Spinal cord (tissue), 10 donors: ENCODE measurements around the gene RARB. TPM values are rescaled to one million over a fixed set of nuclear protein-coding genes. Genes with fewer than 3 reads are reported as not detected.

Experiments used
- DNase-seq, 6 donors: peaks; one replicate each; pipeline versions ENCODE4 v3.0.0 to v3.0.0-alpha.2; 2013 to 2015; ENCODE audit warnings: low spot score in 6 of 6, low read depth in 4 of 6
- H3K27ac ChIP-seq: one replicate; pipeline ENCODE4 v1.5.1; 2013; ENCODE audit warnings: low read depth, low read length, control low read depth
- H3K27me3 ChIP-seq: one replicate; pipeline ENCODE4 v1.6.1; 2013; ENCODE audit warnings: low read length; ENCODE audit not compliant: control insufficient read depth, insufficient read depth
- H3K36me3 ChIP-seq: one replicate; pipeline ENCODE4 v1.6.1; 2013; ENCODE audit warnings: low read length; ENCODE audit not compliant: control insufficient read depth, insufficient read depth
- H3K4me1 ChIP-seq: one replicate; pipeline ENCODE4 v1.6.1; 2013; ENCODE audit warnings: low read length; ENCODE audit not compliant: control insufficient read depth, insufficient read depth
- H3K4me3 ChIP-seq: one replicate; pipeline ENCODE4 v1.5.1; 2013; ENCODE audit warnings: low read depth, low read length, control low read depth
- H3K9me3 ChIP-seq: one replicate; pipeline ENCODE4 v1.6.1; 2013; ENCODE audit warnings: low read length; ENCODE audit not compliant: control insufficient read depth, insufficient read depth
- WGBS: methylation state at CpG from one replicate; pipeline ENCODE4 v1.1.5; 2013; ENCODE audit warnings: missing lambda C conversion rate; ENCODE audit not compliant: insufficient coverage; 5-methylcytosine and 5-hydroxymethylcytosine counted together
- polyA plus RNA-seq, 2 donors: library from polyadenylated mRNA; unstranded; fragments of 120-200 nt; gene quantifications; one replicate each; pipeline ENCODE4 v1.2.1, GENCODE V29; 2013; ENCODE audit not compliant: insufficient read length in 2 of 2
- total RNA-seq, 2 donors: library from RNA; depleted of rRNA in 1 of 2; stranded (reverse); fragments of 120-200 nt in 1 of 2; fragments of >200 nt in 1 of 2; gene quantifications; one replicate each; pipeline versions ENCODE4 v1.2.3 to v1.2.4, GENCODE V29; 2013 to 2014
- donor health status: healthy.

The RARB gene
- total and polyA plus RNA-seq, 4 donors: 11.7 to 43.8 (median 28.9) TPM

DNA sequence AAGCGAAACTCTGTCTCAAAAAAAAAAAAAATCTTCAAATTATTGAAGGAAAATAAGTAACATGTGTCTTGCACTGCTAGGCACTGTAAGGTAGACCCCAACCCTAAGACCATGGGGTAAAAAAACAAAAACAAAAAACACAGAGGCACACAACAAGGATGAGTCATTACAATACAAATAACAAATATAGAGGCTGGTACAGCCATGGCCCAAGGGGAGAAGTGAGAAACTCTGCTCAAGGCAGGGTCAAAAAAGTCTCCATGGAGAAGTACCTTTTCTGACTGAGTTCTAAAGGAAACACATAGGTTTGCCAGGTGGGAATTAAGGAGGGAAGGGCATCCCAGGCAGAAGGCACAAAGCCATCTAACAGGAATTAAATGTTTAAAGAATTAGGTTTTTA lies 182.1 kb downstream of the RARB start:
- H3K4me3 ChIP-seq: no peak overlapping the region
- peaks cover 29% of the 10 kb centered on the region for H3K36me3 ChIP-seq
- H3K27ac ChIP-seq: no peak overlapping the region
- WGBS: no CpG with 5 or more reads among the region's 1 CpG
- no peaks in the 10 kb centered on the region for H3K4me1 ChIP-seq
- no peak for DNase-seq
- no peaks in the 10 kb centered on the region for H3K9me3 ChIP-seq
- no peaks in the 10 kb centered on the region for H3K27me3 ChIP-seq

DNA sequence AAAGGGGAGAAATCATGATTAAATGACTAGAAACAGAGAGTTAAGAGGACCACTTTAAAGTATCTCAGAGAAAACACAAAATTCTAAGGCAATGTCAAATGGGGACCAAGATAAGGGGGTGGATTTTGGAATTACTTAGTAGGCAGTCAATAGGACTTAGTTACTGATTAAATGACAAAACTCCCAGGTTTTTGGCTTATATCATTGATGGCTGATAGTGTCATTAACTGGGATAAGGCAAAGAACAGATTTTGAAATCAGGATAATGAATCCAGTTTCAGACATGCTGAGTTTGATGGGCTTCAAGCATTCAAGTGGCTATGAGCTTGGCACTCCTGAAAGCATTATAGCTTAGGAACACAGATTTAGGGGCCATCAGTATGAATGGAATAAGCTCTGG lies 182.7 kb downstream of the RARB start:
- no peak for DNase-seq
- Histone ChIP-seq H3K36me3 (peaks cover 29% of the 10 kb centered on the region), H3K4me3 (no peak overlapping the region), H3K9me3 (no peaks in the 10 kb centered on the region), H3K27me3 (no peaks in the 10 kb centered on the region), H3K27ac (no peak overlapping the region), H3K4me1 (no peaks in the 10 kb centered on the region)

DNA sequence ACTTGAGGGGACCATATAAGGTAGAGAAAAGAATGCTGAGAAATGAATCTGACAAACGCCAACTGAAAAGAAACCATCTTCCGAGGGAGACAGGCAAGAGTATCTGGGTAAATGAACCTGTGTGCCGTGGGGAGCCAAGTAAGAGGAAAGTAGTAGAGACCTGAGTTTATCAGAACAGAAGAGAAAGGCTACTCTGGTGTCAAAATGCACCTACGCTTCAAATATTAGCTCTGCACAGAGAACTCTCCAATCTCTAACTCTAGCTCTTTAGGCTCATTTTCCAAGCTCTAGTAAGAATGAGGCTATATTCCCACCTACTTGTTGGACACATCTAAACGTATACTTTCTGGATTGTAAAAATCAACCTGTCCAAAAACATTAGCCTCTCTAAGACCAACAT lies 183.1 kb downstream of the RARB start:
- H3K36me3 ChIP-seq: peaks cover 29% of the 10 kb centered on the region
- H3K27me3 ChIP-seq: no peaks in the 10 kb centered on the region
- H3K27ac ChIP-seq: no peak overlapping the region
- 93% methylated on average over 3 of the region's 5 CpGs for WGBS
- H3K4me1 ChIP-seq: no peaks in the 10 kb centered on the region
- no peak for DNase-seq
- no peak overlapping the region for H3K4me3 ChIP-seq
- H3K9me3 ChIP-seq: no peaks in the 10 kb centered on the region

DNA sequence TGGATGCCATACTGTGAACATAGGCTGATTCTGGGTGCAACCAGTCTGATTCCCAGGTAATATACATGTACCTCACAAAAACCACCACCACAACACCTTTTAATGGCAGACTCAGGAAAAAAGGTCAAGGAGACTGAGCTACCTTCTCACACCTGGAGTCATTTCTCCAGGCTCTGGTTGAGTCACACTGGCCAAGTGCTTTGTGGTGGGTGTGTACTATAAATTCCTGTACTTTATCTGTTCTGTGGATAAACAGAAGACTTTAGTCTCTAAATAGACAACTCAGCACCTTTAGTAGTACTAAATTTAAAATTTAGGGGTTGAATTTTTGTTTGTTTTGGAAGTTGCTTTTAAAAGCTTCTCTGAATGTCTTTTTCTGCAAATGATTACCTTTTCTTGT lies 190.0 kb downstream of the RARB start:
- no peaks in the 10 kb centered on the region for H3K9me3 ChIP-seq
- H3K4me1 ChIP-seq: no peaks in the 10 kb centered on the region
- H3K27me3 ChIP-seq: no peaks in the 10 kb centered on the region
- no peak for DNase-seq
- H3K4me3 ChIP-seq: no peak overlapping the region
- H3K36me3 ChIP-seq: peaks cover 12% of the 10 kb centered on the region
- no peak overlapping the region for H3K27ac ChIP-seq

DNA sequence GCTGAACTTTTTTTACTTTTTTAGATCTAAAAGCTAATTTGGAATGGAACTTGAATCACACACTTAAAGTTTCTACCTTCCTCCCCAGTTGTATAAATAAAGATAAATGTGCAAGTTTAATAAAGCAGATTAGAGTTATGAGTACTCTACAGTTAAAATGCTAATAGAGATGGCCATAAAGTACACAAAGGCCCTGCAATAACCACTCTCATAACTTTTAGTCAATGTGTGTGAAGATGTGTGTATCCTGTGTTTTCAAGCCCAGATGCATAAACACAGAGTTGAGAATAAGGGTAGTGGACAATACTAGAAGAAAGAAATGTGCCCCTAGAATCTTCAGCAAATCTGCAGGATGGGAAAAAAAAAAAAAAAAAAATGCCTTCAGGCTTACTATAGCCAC lies 191.3 kb downstream of the RARB start:
- Histone ChIP-seq H3K36me3 (peaks cover 9% of the 10 kb centered on the region), H3K27ac (no peak overlapping the region), H3K4me3 (no peak overlapping the region), H3K4me1 (no peaks in the 10 kb centered on the region), H3K9me3 (no peaks in the 10 kb centered on the region), H3K27me3 (no peaks in the 10 kb centered on the region)
- no peak for DNase-seq

DNA sequence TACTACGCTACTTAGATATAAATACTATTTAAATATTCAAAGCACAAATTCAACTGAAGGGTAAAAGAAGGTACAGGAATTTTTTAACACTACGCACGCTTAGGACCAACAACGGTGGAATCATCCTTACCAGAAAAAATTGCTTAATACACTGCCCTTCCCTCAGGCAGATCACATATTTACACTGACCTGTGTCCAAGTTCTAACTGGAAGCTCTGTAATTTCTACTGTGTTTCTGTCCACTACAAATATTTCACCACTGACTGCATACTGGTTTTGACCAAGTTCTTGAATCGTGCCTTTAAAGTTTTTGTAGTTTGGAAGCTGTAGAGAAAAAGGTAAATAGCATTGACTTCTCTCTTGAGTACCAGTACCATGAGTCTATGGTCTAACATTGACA lies 192.4 kb downstream of the RARB start:
- Histone ChIP-seq H3K36me3 (peaks cover 12% of the 10 kb centered on the region), H3K9me3 (no peaks in the 10 kb centered on the region), H3K4me3 (no peak overlapping the region), H3K27me3 (no peaks in the 10 kb centered on the region), H3K4me1 (no peaks in the 10 kb centered on the region), H3K27ac (no peak overlapping the region)
- WGBS: 100% methylated on average over 1 of the region's 5 CpGs
- no peak for DNase-seq

DNA sequence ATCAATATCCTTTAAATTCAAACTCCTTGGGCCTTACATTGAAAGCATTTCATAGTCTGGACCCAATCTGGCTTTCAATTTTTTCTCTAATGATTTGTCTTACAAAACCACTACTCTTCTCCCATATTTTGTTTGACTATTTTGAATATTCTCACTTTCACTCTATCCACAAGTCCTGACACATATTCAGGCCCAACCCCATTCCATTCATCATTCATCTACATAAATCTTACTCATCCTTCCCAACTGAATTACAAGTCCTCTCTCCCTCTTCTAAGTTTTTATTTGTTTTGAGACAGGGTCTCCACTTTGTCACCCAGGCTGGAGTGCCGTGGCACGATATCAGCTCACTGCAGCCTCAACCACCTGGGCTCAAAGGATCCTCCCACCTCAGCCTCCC lies 193.0 kb downstream of the RARB start:
- Histone ChIP-seq H3K4me1 (no peaks in the 10 kb centered on the region), H3K4me3 (no peak overlapping the region), H3K36me3 (peaks cover 12% of the 10 kb centered on the region), H3K27me3 (no peaks in the 10 kb centered on the region), H3K9me3 (no peaks in the 10 kb centered on the region), H3K27ac (no peak overlapping the region)
- no peak for DNase-seq
- WGBS: no CpG with 5 or more reads among the region's 2 CpGs

DNA sequence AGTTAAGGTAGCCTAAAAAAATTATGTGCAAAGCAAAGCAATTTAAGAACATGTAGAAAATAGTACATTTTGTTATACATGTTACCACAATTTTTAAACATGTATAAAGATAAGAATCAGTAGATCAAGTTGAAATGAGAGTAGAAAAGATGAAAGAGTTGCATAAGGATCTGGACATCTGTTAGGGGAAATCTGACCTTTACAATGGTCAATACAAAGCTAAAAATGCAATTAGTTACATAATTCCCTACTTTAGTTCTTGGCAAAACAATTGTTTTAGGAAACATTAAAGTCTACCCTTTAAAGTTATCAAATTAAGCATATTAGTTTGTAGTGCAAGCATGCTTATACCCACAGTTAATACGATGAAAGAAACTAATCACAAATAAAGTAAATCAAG lies 203.9 kb downstream of the RARB start:
- H3K9me3 ChIP-seq: no peaks in the 10 kb centered on the region
- H3K4me3 ChIP-seq: no peak overlapping the region
- no peak overlapping the region for H3K27ac ChIP-seq
- WGBS: no CpG with 5 or more reads among the region's 1 CpG
- H3K36me3 ChIP-seq: peaks cover 18% of the 10 kb centered on the region
- no peak for DNase-seq
- H3K27me3 ChIP-seq: no peaks in the 10 kb centered on the region
- H3K4me1 ChIP-seq: no peaks in the 10 kb centered on the region

DNA sequence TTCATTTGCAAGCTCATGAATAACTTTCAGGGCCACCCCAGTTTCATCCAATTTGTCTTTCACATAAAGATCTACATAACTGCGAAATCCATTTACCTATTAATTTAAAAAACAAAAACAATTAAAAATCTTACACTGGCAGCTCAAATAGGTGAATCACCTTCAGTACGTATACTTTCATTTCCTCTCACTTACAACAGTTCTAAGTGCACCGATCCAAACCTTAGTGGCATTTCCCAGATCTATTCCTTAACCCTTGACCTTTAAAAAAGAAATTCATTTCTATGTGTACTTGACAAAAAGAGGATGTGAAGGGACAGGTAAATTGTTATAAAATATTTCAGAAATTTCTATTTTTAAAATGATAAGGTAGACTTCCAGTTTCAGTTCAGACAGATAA lies 205.9 kb downstream of the RARB start:
- Histone ChIP-seq H3K27ac (no peak overlapping the region), H3K27me3 (no peaks in the 10 kb centered on the region), H3K9me3 (no peaks in the 10 kb centered on the region), H3K4me3 (no peak overlapping the region), H3K4me1 (no peaks in the 10 kb centered on the region), H3K36me3 (peaks cover 10% of the 10 kb centered on the region)
- 95% methylated on average over 2 of the region's 3 CpGs for WGBS
- DNase-seq: no peak

DNA sequence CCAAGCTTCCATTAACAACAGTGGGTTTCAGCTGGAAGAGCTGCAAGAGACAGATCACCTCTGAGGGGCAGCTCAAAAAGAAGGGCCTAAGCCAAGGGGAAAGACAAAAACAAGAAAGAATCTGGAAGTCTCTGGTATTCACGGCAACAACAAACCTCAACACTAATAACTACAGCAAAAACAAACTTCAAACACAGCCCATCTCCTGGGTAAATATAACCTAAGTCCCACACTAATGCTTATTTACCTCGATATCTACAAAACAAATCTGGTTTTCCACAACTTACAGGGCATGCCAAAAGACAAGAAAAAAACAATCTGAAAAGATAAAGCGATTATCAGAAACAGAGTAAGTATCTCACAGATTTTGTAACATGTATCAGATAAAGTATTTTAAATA lies 207.0 kb downstream of the RARB start:
- no peak for DNase-seq
- Histone ChIP-seq H3K27me3 (no peaks in the 10 kb centered on the region), H3K4me1 (no peaks in the 10 kb centered on the region), H3K36me3 (peaks cover 13% of the 10 kb centered on the region), H3K27ac (no peak overlapping the region), H3K9me3 (no peaks in the 10 kb centered on the region), H3K4me3 (no peak overlapping the region)
- WGBS: no CpG with 5 or more reads among the region's 3 CpGs
